HG03565 (cell line): ENCODE measurements around the gene BCO1.
"Not testable (repeated sequence)": the region's sequence is repeated elsewhere in the genome, so short reads cannot be mapped to it uniquely, and the experiment has no call there.

Experiments used
- ATAC-seq: cut with Tn5 transposase; IDR thresholded peaks from one replicate; pipeline ENCODE4 v1.9.1; 2021; ENCODE audit warnings: mild to moderate bottlenecking, moderate library complexity; ENCODE audit not compliant: unreplicated experiment

BCO1 gene

DNA sequence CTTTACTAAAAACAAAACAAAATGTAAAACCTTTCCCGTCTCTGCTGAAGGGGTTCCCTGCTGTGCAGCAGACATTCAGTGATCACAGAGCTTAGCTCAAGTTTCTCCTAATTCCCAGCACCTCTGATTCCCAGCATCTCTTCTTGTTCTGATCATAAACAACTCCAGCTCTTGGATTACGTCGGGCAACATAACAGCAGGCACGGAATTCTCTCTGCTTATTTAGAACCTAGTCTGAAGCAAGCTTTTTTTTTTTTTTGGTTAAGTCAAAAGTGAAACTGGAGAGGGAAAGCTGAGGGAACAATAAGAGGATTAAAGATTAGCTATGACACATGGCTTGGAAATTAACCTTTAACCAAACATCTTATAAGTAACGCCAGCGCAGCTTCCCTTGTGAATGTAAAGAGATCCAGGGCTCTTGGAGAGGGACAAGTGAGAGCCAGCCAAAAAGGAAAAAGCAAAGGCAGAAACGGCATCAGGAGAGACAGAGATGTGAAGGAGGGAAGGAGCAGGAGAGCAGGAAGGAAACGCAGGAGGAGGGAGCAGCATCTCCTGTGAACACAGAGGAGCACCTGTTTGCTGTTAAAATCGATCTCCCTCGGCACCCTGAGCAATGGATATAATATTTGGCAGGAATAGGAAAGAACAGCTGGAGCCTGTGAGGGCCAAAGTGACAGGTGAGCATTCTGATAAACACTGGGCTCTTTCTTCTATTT lies at the start of gene BCO1:
BCO1 (plus strand) TSS at position 394 of the 716 bp plus-strand sequence; CDS start at position 614, 220 bp downstream.
- no peak for ATAC-seq

- no peak for ATAC-seq
Measured at GRCh38 chr16:81189100-81189664, 49.3 kb upstream of the BCO1 start.

DNA sequence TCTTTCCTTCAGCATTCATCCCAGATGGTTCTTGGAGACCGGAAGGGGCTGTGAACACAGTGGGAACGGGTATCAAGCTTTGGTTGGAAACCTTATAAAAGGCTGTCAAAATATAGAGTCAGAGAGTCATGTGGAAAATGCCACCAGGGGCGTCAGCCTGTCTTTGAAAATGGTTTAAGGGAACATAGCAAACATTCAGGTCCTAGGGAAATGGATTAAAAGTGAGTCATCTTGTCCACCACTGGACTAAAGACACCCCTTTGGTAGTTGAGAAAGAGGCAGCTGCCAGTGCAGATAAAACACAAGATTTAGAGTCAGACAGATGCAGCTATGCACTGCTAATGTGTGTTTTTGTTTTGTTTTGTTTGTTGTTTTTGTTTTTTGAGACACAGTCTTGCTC lies 47.8 kb upstream of the BCO1 start:
- no peak for ATAC-seq

GRCh38 chr16:81195885-81196534 lies 42.5 kb upstream of the BCO1 start:
- ATAC-seq = no peak

GRCh38 chr16:81198635-81199034 lies 39.9 kb upstream of the BCO1 start:
- no peak for ATAC-seq

GRCh38 chr16:81201267-81201666 lies 37.2 kb upstream of the BCO1 start:
- no peak for ATAC-seq

DNA sequence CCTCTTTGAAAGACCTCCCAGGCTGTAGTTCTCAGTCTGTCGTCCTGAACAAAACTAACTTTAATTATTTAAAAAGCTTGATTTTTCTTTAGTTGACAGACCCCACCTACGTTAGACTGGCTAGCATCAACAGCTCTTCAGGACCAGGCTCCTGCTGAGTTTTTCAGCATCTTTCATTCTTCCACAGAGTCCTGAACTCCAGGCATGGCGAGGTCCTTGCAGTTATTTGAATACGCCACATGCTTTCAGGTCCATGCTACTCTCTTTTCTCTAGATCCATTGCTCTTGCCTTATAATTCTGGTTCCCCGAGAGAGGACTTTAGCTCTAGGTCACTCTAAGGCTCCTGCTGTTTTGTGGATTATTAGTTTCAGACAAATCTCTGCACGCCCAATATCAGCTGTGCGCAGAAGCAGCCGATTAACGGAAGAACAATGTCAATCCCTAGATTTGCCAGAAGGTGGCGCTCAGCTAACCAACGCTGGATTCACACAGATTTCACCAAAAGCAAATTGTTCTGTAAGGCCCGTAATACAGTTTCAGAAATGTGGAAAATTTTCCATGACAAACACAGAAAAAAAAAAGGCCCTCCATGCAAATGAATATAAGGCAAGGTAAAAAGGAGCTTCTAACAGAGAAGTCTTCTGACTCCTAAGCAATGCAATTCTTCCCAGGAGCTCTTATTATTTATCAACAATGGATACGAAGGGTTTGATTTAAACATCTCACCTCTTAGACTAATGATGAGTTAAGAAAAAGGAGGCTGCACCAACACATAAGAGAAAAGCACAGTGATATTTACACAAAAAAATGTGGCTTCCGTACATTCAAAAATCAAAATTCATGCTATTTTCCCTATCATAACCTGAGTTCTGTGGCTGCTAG lies 33.5 kb upstream of the BCO1 start:
- no peak for ATAC-seq

GRCh38 chr16:81207076-81207475 lies 31.4 kb upstream of the BCO1 start:
- ATAC-seq = no peak

GRCh38 chr16:81210807-81211206 lies 27.7 kb upstream of the BCO1 start:
- ATAC-seq = no peak

GRCh38 chr16:81212830-81213465 lies 25.5 kb upstream of the BCO1 start:
- no peak for ATAC-seq

- no peak for ATAC-seq
Measured at GRCh38 chr16:81214745-81215166, 23.7 kb upstream of the BCO1 start.

GRCh38 chr16:81216114-81216513 lies 22.4 kb upstream of the BCO1 start:
- no peak for ATAC-seq

- ATAC-seq = no peak
Measured at GRCh38 chr16:81216706-81217105, 21.8 kb upstream of the BCO1 start.

DNA sequence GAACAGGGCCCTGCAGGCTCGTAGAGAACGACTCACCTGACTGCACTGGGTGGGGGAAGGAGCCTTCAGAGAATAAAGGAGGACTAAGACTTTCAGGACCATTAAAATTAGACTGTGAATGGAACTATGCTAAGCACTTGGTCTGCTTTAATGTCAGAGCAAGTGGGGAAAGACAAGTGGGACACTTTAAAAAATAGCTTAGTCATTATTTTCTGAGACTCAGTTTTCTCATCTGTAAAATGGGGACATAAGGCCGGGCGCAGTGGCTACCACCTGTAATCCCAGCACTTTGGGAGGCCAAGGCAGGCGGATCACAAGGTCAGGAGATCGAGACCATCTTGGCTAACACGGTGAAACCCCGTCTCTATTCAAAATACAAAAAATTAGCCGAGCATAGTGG lies 19.3 kb upstream of the BCO1 start:
- no peak for ATAC-seq

- no peak for ATAC-seq
Measured at GRCh38 chr16:81220349-81220748, 18.1 kb upstream of the BCO1 start.

DNA sequence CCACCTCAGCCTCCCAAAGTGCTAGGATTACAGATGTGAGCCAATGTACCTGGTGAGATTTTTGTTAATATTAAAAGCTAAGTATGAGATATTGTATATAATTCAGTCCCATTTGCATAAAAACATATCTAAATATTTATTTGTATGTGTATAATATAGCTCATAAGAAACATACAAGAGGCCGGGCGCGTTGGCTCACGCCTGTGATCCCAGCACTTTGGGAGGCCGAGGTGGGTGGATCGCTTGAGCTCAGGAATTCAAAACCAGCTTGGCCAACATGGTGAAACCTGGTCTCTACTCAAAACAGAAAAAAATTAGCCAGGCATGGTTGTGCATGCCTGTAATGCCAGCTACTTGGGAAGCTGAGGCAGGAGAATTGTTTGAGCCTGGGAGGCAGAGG lies 16.8 kb upstream of the BCO1 start:
- no peak for ATAC-seq

DNA sequence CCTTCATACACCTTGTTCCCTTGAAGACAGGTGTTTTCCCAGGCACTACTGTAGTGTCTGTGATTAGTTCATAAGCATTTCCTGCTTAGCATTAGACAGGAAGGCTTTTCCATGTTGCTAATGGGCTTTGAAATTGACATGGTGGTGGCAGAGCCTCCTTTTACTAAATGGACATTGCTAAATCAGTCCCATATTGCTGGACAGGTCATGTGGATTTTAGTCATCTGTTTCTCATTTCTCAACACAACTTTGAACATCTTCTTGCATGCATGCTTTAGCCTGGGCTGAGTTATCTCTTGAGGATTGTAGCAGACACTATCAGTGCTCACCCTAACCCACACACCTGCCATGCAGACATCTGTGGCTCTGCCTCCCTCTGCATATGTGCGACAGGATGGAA lies 13.7 kb upstream of the BCO1 start:
- no peak for ATAC-seq

- not testable (repeated sequence) for ATAC-seq
Measured at GRCh38 chr16:81225697-81226096, 12.8 kb upstream of the BCO1 start.

DNA sequence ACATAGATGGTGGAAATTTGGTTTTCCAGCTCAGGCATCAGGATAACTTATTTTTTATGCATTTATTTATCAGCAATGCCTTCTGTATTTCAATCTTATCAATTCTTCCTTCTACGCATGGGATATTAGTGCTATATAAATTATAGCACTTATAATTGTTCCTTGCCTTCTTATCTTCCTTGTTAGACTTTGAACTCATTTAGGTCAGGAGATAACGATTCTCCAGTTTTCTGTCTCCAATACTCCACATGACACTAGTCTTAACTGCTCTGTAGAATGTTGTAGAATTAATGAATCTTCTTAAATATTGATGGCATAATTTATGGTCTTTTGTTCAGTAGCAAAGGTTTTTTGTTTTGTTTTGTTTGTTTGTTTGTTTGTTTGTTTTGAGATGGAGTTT lies 10.7 kb upstream of the BCO1 start:
- no peak for ATAC-seq

DNA sequence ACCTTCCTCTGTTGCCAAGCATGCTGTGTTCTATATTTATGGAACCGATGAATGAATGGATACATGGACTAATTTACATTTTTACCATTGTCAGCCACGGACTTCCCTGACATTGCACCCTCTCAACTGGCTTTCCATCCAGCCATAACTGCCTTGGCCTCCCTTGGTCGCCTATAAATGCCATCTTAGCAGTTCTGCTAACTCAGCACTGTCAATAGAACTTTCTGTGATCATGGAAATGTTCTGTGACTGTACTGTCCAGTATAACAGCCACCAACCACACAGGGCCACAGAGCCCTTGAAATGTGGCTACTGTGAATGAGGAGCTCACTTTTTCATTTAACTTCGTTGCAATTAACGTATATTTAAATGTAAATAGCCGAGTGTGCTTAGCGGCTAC lies 8.7 kb upstream of the BCO1 start:
- no peak for ATAC-seq

- ATAC-seq = no peak
Measured at GRCh38 chr16:81231014-81231413, 7.5 kb upstream of the BCO1 start.
